Colonic mucosa (tissue), 4 donors: Measurements from ENCODE around the gene ZMPSTE24. TPM values are rescaled to one million over a fixed set of nuclear protein-coding genes. Genes with fewer than 3 reads are reported as not detected.

Experiments
- DNase-seq: peaks from one replicate; pipeline ENCODE4 v3.0.0-alpha.2; 2020
- H3K27ac ChIP-seq: fragments of 200-600 bp; one replicate; pipeline ENCODE4 v1.8.0; 2021
- H3K27me3 ChIP-seq: fragments of 200-600 bp; one replicate; pipeline ENCODE4 v1.8.0; 2021
- H3K36me3 ChIP-seq: fragments of 200-600 bp; one replicate; pipeline ENCODE4 v1.8.0; 2021
- H3K4me1 ChIP-seq: fragments of 200-600 bp; one replicate; pipeline ENCODE4 v1.8.0; 2021; ENCODE audit warnings: mild to moderate bottlenecking
- H3K4me3 ChIP-seq: fragments of 200-600 bp; one replicate; pipeline ENCODE4 v1.8.0; 2021
- H3K9ac ChIP-seq, 2 donors: one replicate each; pipeline ENCODE4 v1.7.0; 2013; ENCODE audit warnings: control low read depth in 2 of 2, low read depth in 2 of 2, low read length in 2 of 2
- H3K9me3 ChIP-seq: fragments of 200-600 bp; one replicate; pipeline ENCODE4 v1.8.0; 2021
- CTCF ChIP-seq: fragments of 200-600 bp; IDR thresholded peaks from one replicate; pipeline ENCODE4 v1.8.0; 2022; ENCODE audit warnings: antibody characterized with exemption, mild to moderate bottlenecking
- intact Hi-C: fragments of 100-400 bp; cut with DNase I; formaldehyde crosslinking; loops from one replicate; pipeline ENCODE4 v1.14.1; 2022
- total RNA-seq, 2 donors: library from RNA; stranded (reverse); fragmentation: NEBNext Ultra II Directional in 1 of 2; extraction: Animal tissue kit (Norgen Biotek cat#: 25700) in 1 of 2; gene quantifications; one replicate each; pipeline ENCODE4 v1.2.1, GENCODE V29; 2021
- donor health status: healthy.
- donor health status: DM: no; HTN: no; CAD: no.
- donor health status: DM: no; HTN: no; CAD: no.

The ZMPSTE24 gene
- total RNA-seq, 2 donors from 2014 or later, result 49.7 to 62.8 TPM

- Histone ChIP-seq H3K9ac (no peak overlapping the region), H3K4me1 (no peaks in the 10 kb centered on the region), H3K36me3 (no peaks in the 10 kb centered on the region), H3K27me3 (no peaks in the 10 kb centered on the region), H3K4me3 (no peak overlapping the region), H3K9me3 (no peaks in the 10 kb centered on the region), H3K27ac (no peak overlapping the region)
- DNase-seq, result no peak
- intact Hi-C loops, result no loop called here
- no peak for TF ChIP-seq CTCF
Observed at GRCh38 chr1:40300249-40300567, 42.2 kb downstream of the ZMPSTE24 start.

DNA sequence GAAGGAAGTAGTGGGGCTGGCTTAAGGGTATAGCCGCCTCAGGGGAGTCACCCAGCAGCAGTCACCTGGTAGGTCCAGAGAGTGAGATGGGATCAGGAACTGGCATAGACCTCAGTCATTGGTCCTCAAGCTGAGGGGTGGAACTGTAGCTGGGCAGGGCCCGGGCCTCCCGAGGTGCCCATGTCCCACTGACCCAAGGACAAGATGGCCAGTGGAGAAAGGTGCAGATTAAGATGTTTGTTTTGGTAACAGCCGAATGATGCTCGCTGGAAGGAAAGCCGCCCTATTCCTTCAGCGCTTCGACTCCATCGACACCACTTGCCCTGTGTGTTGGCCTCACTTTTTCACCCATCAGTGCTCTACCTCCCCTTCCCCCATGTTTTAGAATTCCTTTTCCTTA lies 42.6 kb downstream of the ZMPSTE24 start:
- TF ChIP-seq CTCF, result no peak
- H3K9ac ChIP-seq, result no peak overlapping the region
- no peak overlapping the region for H3K27ac ChIP-seq
- no peaks in the 10 kb centered on the region for H3K27me3 ChIP-seq
- H3K4me3 ChIP-seq, result no peak overlapping the region
- H3K36me3 ChIP-seq, result no peaks in the 10 kb centered on the region
- H3K4me1 ChIP-seq, result no peaks in the 10 kb centered on the region
- H3K9me3 ChIP-seq, result no peaks in the 10 kb centered on the region
- DNase-seq, result no peak
- intact Hi-C loops, result no loop called here

DNA sequence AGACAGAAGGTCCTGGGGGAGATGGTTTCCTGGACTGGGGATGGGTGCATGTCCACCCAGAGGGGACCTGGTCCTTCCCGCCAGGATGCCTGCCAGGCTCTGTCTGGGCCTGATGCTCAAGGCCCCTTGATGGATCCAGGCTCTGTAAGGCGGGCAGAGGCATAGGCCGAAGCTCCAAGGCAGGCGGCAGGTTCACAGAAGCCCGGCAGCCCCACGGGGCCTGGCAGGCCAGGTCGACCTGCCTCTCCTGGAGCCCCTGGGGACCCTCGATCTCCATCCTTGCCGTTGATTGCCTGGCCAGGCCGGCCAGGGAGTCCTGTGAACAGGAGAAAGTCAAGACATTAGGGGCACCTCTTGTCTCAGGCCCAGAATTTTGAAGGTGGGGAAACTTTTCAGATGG lies 43.0 kb downstream of the ZMPSTE24 start:
- no peak overlapping the region for H3K27ac ChIP-seq
- H3K9ac ChIP-seq, result no peak overlapping the region
- H3K27me3 ChIP-seq, result no peaks in the 10 kb centered on the region
- no peak overlapping the region for H3K4me3 ChIP-seq
- no peak for TF ChIP-seq CTCF
- no peaks in the 10 kb centered on the region for H3K36me3 ChIP-seq
- DNase-seq, result no peak
- H3K4me1 ChIP-seq, result no peaks in the 10 kb centered on the region
- intact Hi-C loops, result no loop called here
- H3K9me3 ChIP-seq, result no peaks in the 10 kb centered on the region

- Histone ChIP-seq H3K4me3 (no peak overlapping the region), H3K9me3 (no peaks in the 10 kb centered on the region), H3K4me1 (no peaks in the 10 kb centered on the region), H3K27ac (no peak overlapping the region), H3K27me3 (no peaks in the 10 kb centered on the region), H3K9ac (no peak overlapping the region), H3K36me3 (no peaks in the 10 kb centered on the region)
- no peak for DNase-seq
- TF ChIP-seq CTCF, result no peak
- intact Hi-C loops, result no loop called here
Observed at GRCh38 chr1:40301541-40302299, 43.7 kb downstream of the ZMPSTE24 start.

DNA sequence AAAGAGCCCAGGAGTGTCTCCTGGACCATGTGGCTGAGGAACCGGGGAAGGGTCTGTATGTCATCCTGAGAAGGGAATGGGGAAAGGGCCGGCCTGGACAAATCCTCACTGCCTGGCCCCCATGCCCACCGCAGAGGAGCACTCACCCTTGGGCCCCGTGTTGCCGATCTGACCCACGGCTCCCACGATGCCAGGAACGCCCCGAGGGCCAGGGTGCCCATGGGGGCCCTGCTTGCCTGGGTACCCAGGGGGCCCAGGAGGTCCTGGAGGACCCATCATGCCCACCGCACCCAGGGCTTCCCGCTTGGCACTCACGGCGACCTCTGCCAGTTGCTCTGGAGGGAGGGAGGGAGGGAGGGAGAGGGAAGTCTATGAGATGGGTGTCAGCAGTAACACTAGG lies 44.4 kb downstream of the ZMPSTE24 start:
- no peak overlapping the region for H3K27ac ChIP-seq
- H3K9ac ChIP-seq, result no peak overlapping the region
- intact Hi-C loops, result no loop called here
- H3K9me3 ChIP-seq, result no peaks in the 10 kb centered on the region
- H3K4me1 ChIP-seq, result no peaks in the 10 kb centered on the region
- H3K27me3 ChIP-seq, result no peaks in the 10 kb centered on the region
- H3K36me3 ChIP-seq, result no peaks in the 10 kb centered on the region
- TF ChIP-seq CTCF, result no peak
- DNase-seq, result no peak
- H3K4me3 ChIP-seq, result no peak overlapping the region
